Measurements from ENCODE around the gene ITIH4. TPM values are rescaled to one million over a fixed set of nuclear protein-coding genes. Genes with fewer than 3 reads are reported as not detected.

ITIH4 gene
- total RNA-seq, 2 donors from 2014 or later = 4.9 to 5.5 TPM

DNA sequence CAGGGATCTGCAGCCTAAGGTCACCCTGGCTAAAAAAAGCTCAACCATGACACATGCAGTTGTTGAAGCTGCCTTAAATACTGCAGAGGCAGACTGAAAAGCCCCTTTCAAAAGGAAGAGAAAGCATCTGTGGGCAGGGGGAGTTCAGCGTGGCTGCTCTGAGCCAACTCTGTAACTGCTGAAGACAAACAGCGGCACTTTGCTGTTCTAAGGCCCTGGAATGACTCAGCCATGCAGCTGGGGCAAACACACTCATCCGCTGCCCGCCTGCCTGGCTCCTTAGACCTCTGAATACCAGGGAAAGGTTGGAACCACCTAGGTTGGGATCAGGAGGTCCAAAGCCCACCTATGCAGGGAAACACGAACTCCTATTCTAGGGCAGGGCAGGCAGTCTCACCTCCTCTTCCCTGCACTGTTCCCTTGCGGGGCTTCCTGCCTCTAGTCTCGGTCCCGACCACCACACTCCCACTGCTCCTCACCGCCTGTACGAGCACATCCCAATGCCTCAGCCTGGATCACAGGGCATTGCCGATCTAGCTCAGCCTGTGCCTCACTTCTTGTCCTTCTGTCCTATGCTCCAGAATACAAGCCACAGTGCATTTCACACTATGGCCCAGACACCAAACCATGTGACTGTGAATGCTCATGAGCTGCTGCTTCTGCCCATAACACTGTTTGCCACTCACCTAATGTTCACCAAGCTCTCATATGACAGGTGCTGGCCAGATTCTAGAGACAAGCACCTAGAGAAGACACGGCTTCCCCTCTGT lies 10.9 kb upstream of the ITIH4 start:
- H3K4me1 ChIP-seq (replicated peaks) = no peaks in the 10 kb centered on the region
- H3K9me3 ChIP-seq = no peaks in the 10 kb centered on the region
- WGBS = 97% methylated on average over 12 of the region's 12 CpGs
- no peaks in the 10 kb centered on the region for H3K36me3 ChIP-seq
- H3K27ac ChIP-seq = no peak overlapping the region
- H3K4me3 ChIP-seq = no peak overlapping the region
- DNase-seq (ENCODE audit: low spot score) = no peak
- intact Hi-C loops (cut with DNase I) = loop anchor here (10.0 kb wide), 1 partner anchor 233 kb away; no protein-coding TSS in a partner anchor
- TF ChIP-seq POLR2AphosphoS5 (IDR thresholded peaks at IDR 0.05) = no peak
- TF ChIP-seq, protein P1, sequence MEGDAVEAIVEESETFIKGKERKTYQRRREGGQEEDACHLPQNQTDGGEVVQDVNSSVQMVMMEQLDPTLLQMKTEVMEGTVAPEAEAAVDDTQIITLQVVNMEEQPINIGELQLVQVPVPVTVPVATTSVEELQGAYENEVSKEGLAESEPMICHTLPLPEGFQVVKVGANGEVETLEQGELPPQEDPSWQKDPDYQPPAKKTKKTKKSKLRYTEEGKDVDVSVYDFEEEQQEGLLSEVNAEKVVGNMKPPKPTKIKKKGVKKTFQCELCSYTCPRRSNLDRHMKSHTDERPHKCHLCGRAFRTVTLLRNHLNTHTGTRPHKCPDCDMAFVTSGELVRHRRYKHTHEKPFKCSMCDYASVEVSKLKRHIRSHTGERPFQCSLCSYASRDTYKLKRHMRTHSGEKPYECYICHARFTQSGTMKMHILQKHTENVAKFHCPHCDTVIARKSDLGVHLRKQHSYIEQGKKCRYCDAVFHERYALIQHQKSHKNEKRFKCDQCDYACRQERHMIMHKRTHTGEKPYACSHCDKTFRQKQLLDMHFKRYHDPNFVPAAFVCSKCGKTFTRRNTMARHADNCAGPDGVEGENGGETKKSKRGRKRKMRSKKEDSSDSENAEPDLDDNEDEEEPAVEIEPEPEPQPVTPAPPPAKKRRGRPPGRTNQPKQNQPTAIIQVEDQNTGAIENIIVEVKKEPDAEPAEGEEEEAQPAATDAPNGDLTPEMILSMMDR (IDR thresholded peaks at IDR 0.05) = no peak
- no peak for TF ChIP-seq POLR2A (IDR thresholded peaks at IDR 0.05)
- no peaks in the 10 kb centered on the region for H3K27me3 ChIP-seq (replicated peaks; ENCODE audit: insufficient read depth)

DNA sequence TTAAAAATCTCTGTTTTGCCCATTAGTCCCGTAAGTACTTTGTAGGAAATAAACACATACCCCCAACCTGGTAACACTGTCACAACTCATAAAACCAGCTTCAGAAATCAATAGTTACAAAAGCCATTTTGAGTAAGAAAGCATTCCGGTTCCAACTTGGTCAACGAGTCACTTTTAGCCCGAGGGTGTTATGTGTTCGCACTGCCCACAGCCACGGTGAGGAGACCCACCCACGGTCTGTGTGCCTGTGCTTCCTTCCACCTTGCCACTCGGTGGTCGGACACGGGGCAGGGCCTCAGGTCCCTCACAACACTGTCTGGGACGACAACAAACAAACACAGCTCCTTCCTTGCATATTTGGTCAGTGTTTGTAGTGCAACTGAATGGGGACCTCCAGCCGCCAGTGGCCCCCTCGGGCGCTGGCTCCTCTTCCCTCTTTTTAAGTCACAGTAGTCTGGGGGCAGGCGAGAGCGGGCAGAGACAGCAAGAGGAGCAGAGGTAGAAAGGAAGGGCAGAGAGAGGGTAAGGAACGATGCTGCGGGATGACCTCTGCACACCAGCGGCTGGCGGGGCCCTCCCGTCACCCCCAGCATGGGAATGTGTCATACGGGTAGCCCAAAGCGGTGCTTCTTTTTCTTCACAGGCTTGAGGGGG lies 9.5 kb upstream of the ITIH4 start:
- intact Hi-C loops (cut with DNase I) = loop anchor here (10.0 kb wide), 1 partner anchor 235 kb away; no protein-coding TSS in a partner anchor
- 88% methylated on average over 22 of the region's 23 CpGs for WGBS
- Histone ChIP-seq H3K27me3 (replicated peaks; ENCODE audit: insufficient read depth) (no peaks in the 10 kb centered on the region), H3K4me1 (replicated peaks) (no peaks in the 10 kb centered on the region), H3K36me3 (no peaks in the 10 kb centered on the region), H3K27ac (no peak overlapping the region), H3K4me3 (no peak overlapping the region), H3K9me3 (no peaks in the 10 kb centered on the region)
- DNase-seq (ENCODE audit: low spot score) = no peak
- TF ChIP-seq POLR2AphosphoS5 (IDR thresholded peaks at IDR 0.05) (no peak), POLR2A (IDR thresholded peaks at IDR 0.05) (no peak)
- TF ChIP-seq, protein P1 (IDR thresholded peaks at IDR 0.05) = no peak

DNA sequence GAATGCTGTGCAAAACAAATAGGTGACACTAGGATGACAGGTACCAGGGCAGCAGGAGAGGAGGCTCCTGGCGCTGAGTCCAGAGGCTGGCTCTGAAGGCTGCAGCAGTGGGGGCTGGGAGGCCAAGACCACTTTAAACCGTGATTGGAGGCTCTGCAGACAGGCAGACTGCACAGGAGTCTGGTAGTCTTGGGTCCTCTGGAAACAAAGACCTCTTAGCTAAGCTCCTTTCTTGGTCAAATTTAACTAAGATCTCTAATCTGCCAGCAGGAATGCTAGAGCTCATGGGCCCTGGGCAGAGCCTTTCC lies 8.8 kb upstream of the ITIH4 start:
- Histone ChIP-seq H3K27ac (no peak overlapping the region), H3K4me1 (replicated peaks) (no peaks in the 10 kb centered on the region), H3K27me3 (replicated peaks; ENCODE audit: insufficient read depth) (no peaks in the 10 kb centered on the region), H3K9me3 (no peaks in the 10 kb centered on the region), H3K4me3 (no peak overlapping the region), H3K36me3 (no peaks in the 10 kb centered on the region)
- TF ChIP-seq POLR2A (IDR thresholded peaks at IDR 0.05) (no peak), POLR2AphosphoS5 (IDR thresholded peaks at IDR 0.05) (no peak)
- TF ChIP-seq, protein P1 (IDR thresholded peaks at IDR 0.05) = no peak
- intact Hi-C loops (cut with DNase I) = no loop called here
- 71% methylated on average over 2 of the region's 2 CpGs for WGBS
- no peak for DNase-seq (ENCODE audit: low spot score)

DNA sequence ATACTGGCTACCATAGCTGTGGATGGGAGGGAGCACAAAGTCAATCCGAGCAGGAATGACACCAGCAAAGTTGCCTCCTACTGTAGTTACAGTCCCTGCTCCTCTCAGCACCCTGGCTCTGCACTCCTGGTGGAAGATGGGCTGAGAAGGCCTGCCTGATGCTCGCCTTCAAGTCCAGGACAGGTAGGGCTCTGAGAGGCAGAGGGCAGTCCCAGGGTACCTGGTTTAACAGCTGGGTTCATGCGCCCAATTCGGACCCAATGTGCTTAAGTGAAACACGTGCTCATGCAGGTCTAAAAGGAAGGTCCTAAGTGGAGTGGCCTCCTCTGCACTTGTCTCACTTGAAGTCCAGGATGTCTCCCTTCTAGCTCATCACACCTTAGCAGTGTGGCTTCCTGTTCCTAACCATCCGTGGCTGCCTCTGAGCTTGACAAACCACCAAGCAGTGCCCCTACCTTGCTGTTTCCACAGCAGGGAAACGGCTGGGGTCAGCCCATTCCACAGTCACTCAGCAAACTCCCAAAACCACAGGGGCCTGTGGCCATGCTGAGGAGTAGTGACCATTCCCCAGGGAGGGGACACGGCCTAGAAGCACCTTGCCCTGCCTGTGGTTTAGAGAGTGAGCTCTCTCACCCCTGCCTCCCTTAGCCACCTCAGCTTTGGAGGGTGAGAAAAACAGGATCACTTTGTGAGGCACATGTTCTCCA lies 8.2 kb upstream of the ITIH4 start:
- H3K36me3 ChIP-seq = no peaks in the 10 kb centered on the region
- WGBS = 89% methylated on average over 8 of the region's 8 CpGs

More for the DNA sequence above, 8.2 kb upstream of the ITIH4 start:
- TF ChIP-seq POLR2AphosphoS5 (IDR thresholded peaks at IDR 0.05) (no peak), POLR2A (IDR thresholded peaks at IDR 0.05) (no peak)
- TF ChIP-seq, protein P1 (IDR thresholded peaks at IDR 0.05) = no peak
- Histone ChIP-seq H3K4me3 (no peak overlapping the region), H3K27me3 (replicated peaks; ENCODE audit: insufficient read depth) (no peaks in the 10 kb centered on the region), H3K4me1 (replicated peaks) (no peaks in the 10 kb centered on the region), H3K9me3 (no peaks in the 10 kb centered on the region), H3K27ac (no peak overlapping the region)
- no peak for DNase-seq (ENCODE audit: low spot score)
- intact Hi-C loops (cut with DNase I) = no loop called here
